HepG2 (cell line): ENCODE data around the gene FASTK.

Experiments
- CCDC6 ChIP-seq: sonication (generic); formaldehyde crosslinking; IDR thresholded peaks from 2 replicates; pipeline ENCODE4 v1.8.1; 2022; ENCODE audit warnings: mild to moderate bottlenecking, missing genetic modification reagents, moderate library complexity
- CEBPB ChIP-seq: IDR thresholded peaks from 2 replicates; pipeline ENCODE4 v1.6.1; 2011; ENCODE audit warnings: low read depth, low read length, improper control_type of control experiment, borderline replicate concordance
- NR2F1 ChIP-seq, 2 experiments: fragments of 450-650 bp in 1 of 2; formaldehyde crosslinking in 1 of 2; IDR thresholded peaks; 2 replicates each; pipeline versions ENCODE4 v1.5.0 to v1.6.1; 2016 to 2020; ENCODE audit warnings: mild to moderate bottlenecking in 1 of 2, missing compliant biosample characterization in 1 of 2, missing genetic modification reagents in 1 of 2, moderate library complexity in 1 of 2
- TAF1 ChIP-seq: sonication (generic); formaldehyde crosslinking; IDR thresholded peaks from 2 replicates; pipeline ENCODE4 v1.4.0; 2020; ENCODE audit warnings: missing genetic modification reagents
- TF ChIP-seq, protein P1 (sequence below): sonication (generic); formaldehyde crosslinking; IDR thresholded peaks from 2 replicates; pipeline ENCODE4 v1.5.0; 2020; ENCODE audit warnings: mild to moderate bottlenecking, missing genetic modification reagents, moderate library complexity
- TF ChIP-seq, protein P2 (sequence below): sonication (generic); formaldehyde crosslinking; IDR thresholded peaks from 2 replicates; pipeline ENCODE4 v1.8.0; 2022; ENCODE audit warnings: mild to moderate bottlenecking, missing genetic modification reagents, borderline replicate concordance

DNA sequence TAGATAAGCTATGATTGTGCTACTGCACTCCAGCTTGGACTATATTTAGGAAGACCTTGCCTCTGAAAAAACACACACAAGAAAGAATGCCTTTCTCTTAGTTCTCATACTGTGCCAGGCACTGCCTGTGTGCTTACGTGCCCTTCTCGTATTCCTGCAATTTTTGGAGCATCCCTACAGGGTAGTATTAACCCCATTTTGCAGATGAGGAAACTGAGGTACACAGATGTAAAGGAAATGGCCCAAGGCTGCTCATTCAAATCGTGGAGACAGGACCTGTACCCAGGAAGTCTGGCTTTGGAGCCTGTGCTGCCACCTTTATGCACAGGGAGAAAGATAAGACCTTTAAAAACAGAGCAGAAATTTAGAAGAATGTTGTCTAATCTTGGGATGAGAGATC, 22.4 kb upstream of the FASTK start:
- TF ChIP-seq, protein P1, sequence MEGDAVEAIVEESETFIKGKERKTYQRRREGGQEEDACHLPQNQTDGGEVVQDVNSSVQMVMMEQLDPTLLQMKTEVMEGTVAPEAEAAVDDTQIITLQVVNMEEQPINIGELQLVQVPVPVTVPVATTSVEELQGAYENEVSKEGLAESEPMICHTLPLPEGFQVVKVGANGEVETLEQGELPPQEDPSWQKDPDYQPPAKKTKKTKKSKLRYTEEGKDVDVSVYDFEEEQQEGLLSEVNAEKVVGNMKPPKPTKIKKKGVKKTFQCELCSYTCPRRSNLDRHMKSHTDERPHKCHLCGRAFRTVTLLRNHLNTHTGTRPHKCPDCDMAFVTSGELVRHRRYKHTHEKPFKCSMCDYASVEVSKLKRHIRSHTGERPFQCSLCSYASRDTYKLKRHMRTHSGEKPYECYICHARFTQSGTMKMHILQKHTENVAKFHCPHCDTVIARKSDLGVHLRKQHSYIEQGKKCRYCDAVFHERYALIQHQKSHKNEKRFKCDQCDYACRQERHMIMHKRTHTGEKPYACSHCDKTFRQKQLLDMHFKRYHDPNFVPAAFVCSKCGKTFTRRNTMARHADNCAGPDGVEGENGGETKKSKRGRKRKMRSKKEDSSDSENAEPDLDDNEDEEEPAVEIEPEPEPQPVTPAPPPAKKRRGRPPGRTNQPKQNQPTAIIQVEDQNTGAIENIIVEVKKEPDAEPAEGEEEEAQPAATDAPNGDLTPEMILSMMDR (CRISPR knock-in tag) = no peak
- TF ChIP-seq, protein P2, sequence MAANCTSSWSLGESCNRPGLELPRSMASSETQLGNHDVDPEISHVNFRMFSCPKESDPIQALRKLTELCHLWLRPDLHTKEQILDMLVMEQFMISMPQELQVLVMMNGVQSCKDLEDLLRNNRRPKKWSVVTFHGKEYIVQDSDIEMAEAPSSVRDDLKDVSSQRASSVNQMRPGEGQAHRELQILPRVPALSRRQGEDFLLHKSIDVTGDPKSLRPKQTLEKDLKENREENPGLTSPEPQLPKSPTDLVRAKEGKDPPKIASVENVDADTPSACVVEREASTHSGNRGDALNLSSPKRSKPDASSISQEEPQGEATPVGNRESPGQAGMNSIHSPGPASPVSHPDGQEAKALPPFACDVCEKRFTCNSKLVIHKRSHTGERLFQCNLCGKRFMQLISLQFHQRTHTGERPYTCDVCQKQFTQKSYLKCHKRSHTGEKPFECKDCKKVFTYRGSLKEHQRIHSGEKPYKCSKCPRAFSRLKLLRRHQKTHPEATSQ (CRISPR knock-in tag) = no peak
- TF ChIP-seq TAF1 (CRISPR knock-in tag) (no peak), CCDC6 (CRISPR knock-in tag) (no peak), NR2F1 (CRISPR knock-in tag; IDR thresholded peaks at IDR 0.05) (no peak), CEBPB (no peak)
